HG02938 (cell line): ENCODE results near the gene TMPRSS13.
"Not testable (repeated sequence)": the region's sequence is repeated elsewhere in the genome, so short reads cannot be mapped to it uniquely, and the experiment has no call there.

Experiments
- ATAC-seq: cut with Tn5 transposase; IDR thresholded peaks from one replicate; pipeline ENCODE4 v1.9.1; 2021; ENCODE audit warnings: mild to moderate bottlenecking, moderate library complexity; ENCODE audit not compliant: unreplicated experiment

Gene TMPRSS13

DNA sequence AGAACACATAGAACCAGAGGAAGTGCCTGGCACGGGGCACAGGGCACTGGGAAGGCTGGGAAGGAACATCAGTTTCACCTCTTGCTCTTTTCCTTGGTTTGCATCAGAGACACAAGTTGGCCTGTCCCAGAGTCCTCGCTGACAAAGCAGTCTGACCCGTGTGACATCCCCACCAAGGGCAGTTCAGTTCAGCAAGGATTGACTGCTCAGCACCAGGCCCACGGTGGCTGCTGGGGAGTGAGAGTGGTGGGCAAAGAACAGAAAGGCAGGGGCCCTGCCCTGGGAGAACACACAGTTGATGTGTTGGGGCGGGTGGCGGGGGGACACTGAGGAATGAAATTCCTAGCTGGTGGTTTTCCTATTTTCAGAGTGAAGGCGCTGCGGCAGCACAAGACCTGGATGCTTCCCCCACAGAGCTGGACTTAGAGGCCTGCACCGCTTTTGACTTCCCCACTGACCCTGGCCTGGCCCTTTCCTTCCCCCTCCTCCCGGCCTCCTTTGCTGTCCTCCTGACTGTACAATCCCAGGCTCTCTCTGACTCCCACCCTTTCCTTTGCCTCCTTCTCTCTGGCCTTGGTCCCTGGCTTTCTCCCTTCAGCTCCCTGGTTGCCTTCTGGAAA lies 2.2 kb upstream of the TMPRSS13 start:
- ATAC-seq: no peak

DNA sequence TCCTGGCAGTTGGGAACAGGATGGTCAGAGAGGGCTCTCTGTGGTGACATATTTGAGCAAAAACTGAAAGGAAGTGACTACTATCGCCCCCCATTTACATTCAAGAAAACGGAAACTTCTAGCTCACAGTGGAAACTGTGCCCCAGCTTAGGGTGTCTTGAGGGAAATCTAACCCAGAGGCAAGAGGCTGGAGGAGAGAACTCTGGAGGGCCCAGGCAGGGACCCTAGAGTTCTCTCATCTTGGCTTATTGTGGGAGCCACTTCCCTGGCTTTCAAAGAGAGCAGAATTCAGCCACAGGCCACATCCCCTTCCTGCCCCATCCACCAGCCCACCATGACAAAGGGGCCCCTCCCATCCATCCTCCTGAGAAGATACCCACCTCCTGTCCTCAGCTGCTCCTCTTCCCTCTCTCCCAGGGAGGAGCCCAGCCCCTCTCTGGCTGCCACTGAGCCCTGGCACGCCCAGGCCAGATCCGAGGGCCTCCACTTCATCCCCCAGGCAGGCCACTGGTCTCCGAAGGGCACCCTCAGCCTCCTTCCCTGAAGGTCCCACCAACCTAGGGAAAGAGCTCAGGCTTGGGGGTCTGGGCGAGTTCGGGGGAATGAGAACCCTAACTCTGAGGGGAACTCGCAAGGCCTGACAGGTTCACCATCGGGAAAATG lies 1.6 kb upstream of the TMPRSS13 start:
- ATAC-seq: no peak

DNA sequence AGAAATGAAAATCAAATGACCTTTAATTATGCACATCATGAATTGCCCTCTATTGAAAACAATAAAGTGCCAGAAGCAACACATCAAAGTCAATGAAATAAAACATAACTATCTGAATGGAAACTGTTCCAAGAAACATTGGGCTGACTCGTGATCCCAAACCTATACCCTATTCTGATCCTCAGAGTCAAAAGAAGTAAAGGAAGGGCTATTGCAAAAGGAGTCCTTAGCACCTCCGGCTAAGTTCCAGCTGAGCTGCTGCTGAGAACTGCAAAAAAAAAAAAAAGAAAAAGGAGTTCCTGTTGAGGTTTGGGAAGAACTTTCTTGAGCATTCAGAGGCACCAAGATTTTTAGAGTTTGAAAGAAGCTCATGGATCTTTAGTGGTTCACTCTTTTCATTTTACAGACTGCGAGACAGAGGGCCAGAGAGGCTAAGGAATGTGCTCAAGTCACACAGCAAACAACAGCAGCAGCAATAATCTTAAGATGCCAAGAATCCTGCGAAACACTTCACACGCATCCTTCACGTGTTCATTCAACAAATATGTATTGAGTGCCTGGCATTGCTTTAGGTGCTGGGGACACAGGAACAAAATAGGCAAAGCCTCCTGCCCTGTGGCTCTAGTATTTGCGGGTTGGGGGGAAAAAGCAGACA lies 841 bp upstream of the TMPRSS13 start:
- no peak for ATAC-seq

- no peak for ATAC-seq
Measured at GRCh38 chr11:117928446-117929141, 608 bp downstream of the TMPRSS13 start.

- no peak for ATAC-seq
Measured at GRCh38 chr11:117927926-117928325, 1.3 kb downstream of the TMPRSS13 start.

GRCh38 chr11:117926166-117926565 lies 3.0 kb downstream of the TMPRSS13 start:
- not testable (repeated sequence) for ATAC-seq

DNA sequence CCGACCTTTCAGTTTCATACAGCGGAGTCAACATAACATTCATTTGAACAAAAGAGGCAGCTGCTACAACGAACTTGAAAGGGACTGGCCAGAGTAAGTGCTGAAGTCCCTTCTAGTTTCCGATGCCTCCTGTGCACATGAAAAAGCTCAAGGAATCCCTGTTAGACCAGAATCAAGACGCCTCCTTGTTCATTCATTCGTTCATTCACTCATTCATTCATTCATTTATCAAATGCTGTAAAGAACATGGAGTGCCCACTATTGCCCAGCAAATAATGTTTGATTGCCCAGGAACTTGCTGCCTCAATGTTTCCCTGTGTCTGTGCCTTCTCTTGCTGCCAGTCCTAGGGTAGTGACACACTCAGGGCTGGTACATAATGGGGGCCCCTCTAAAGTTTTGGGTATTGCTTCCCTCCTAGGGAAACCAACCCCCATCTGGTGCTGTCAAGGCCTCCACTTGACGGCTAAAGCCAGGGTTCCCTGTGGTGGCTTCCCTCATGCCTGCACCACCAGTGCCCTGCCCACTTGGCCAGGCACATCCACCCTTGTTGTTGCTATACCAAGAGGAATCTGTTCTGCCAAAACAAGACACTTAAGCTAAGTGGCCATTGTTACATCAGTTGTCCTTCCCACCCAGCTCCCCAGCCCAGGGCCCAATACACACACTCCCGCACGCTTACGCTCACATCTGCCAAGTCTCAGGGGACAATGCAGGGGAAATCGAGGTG lies 3.8 kb downstream of the TMPRSS13 start:
- no peak for ATAC-seq

DNA sequence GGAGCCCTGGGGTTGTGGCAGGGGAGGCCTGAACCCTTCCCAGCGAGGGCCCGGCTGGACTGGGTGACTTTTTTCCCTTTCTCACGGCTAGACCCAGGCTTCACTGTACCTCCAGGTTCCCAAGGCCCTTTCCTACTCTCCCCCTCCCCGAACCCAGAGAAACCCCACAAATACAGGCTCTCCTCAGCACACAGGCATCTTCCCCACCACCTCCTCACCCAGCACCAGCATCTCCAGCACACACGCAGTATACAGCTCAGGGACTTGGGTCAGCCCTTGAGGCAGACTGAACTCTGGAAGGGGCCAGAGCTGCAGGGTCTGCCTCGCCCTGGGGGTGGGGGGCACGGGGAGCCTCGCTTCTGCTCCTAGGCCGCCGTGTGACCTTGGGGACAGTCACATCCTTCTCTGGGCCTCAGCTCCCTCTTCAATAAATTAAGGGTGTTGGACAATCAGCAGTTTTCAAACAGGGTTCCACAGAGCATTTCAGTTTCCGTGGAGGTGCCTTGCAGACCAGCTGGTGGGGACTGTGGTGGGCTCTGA lies 4.5 kb downstream of the TMPRSS13 start:
- ATAC-seq: no peak

- no peak for ATAC-seq
Measured at GRCh38 chr11:117923773-117924172, 5.4 kb downstream of the TMPRSS13 start.

DNA sequence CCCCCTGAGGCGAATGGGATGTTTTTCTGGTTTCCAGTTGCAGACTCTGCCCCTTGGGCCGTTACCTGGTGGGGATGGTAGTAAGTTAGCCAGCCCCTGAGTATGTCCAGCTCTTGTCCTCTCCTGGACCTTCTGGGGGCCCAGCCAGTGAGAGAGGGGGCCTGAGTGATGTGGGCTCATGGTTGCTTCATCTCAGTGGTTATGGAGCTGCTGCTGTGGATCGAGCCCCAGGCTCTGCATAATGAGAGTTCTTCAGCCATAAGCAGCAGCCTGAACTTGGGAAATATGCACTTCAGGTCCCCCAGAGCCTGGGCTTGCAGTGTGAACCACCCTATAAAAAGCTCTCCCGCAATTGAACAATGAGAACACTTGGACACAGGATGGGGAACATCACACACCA lies 5.9 kb downstream of the TMPRSS13 start:
- ATAC-seq: no peak

- no peak for ATAC-seq
Measured at GRCh38 chr11:117921893-117922292, 7.3 kb downstream of the TMPRSS13 start.

DNA sequence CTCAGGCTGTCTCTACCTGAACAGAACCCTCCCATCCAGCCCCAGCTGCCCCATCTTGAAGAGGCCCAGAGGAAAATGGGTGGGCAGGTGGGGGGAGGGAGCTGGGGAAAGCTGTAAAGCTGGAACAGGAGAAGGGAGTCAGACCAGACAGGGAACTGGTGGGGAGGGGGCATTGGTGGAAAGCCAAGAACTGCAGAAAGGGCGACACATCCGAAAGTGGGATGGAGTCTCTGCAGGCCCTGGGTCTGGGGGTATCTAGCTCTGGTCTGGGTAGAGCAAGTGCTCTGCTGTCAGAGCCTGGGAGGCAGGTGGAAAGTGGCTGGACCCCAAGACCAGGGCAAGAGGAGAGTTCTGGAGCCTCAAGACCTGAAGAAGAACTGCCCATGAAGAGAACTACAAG lies 7.7 kb downstream of the TMPRSS13 start:
- ATAC-seq: no peak

GRCh38 chr11:117919781-117920221 lies 9.4 kb downstream of the TMPRSS13 start:
- ATAC-seq: no peak

GRCh38 chr11:117919341-117919740 lies 9.9 kb downstream of the TMPRSS13 start:
- ATAC-seq: no peak

GRCh38 chr11:117918366-117919255 lies 10.6 kb downstream of the TMPRSS13 start:
- no peak for ATAC-seq

DNA sequence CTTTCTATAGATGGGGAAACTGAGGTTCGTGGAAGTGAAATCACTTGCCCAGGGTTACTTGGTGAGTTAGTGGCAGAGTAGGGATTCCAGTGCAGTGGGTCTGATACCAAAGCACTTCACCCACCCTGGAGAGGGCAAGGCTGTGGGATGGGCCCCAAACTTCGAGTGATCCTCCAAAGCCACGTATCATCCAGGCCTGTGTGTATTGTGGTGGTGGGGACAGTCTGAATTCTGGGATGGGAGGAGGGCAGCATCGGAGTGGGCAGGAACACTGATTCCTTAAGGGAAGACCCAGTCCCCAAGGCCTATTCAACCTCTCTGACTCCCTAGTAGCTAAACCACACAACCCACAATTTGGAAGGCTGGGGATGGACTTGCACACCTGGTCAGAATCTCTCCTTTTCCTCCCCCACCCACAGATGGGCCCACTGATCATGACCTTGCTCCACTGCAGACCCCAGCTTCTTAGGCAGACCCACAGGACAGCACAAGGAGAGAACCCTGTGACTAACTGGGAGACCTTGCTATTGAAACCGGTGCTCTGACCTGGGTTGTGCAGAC lies 11.5 kb downstream of the TMPRSS13 start:
- ATAC-seq: no peak

DNA sequence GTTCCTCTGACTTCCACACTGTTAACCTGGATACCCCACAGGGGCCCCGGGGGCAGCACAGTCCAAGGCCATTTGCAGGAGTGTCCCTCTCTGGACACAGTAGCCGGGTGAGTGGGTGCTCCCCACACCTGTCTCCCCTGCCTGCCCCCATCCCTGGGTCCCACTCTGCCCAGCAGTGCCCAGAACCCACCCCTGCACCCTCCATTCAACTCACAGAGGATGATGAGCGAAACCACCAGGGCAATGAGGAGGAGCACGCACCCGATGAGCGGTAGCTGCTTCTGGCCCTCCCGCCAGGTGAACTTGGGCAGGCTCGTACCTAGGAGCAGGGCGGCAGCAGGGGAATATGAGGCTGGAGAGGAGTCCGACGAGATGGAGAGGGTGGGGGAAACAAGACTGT lies 12.2 kb downstream of the TMPRSS13 start:
- no peak for ATAC-seq

GRCh38 chr11:117915672-117916235 lies 13.4 kb downstream of the TMPRSS13 start:
- ATAC-seq: no peak

DNA sequence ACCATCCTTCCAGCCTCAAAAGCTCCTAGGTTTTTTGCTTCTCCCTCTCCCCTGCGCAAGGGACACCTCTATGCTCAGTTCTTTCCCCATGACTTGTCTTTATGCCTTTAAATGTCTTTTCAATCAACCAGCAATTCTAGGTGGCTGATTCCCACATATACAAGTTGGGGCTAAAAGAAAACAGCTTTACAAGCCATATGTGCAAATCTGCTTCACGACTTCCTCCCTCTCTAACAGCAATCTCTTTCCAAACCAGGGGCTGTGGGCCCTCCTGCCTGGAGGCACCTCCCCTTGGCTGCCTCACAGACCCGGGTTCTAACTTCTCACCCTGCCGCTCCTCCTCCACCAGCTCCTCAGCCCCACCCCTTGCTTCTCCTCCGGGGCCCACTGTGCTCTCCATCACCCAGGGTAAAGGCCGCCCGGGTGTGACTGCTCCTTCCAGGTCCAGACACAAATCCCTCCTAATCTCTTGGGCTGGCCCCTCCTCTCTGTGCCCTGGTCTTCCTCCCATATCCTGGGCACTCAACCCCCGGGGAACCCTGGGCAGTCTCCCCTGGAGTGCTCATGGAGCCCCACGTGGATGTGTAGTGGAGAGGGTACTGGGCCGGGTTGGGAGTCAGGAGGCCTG lies 14.1 kb downstream of the TMPRSS13 start:
- ATAC-seq: no peak
